ENCODE measurements around the gene ADAMTS16. TPM values are rescaled to one million over a fixed set of nuclear protein-coding genes. Genes with fewer than 3 reads are reported as not detected.

Gene ADAMTS16
- polyA plus RNA-seq, 3 donors: not detected

DNA sequence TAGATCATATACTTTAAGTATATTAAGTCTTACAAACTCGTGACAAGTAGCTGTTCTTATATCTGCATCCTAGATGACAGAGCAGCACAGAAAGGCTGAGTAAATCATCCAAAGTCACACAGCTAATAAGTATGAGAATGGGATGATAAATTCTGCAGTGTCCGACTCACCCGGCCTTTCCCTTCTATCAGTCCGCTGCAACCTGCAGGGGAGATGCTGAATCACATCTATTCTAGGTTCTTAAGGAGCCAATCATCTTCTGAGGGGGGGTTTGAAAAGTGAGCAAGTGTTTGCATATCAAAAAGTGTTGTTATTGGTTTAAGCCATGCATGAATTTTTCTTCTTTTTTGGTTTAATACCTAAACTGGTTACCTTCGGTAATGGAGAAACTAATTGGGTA lies 38.9 kb downstream of the ADAMTS16 start:
- no CpG with 5 or more reads among the region's 5 CpGs for WGBS (ENCODE audit: insufficient coverage)
- TF ChIP-seq, protein P1, sequence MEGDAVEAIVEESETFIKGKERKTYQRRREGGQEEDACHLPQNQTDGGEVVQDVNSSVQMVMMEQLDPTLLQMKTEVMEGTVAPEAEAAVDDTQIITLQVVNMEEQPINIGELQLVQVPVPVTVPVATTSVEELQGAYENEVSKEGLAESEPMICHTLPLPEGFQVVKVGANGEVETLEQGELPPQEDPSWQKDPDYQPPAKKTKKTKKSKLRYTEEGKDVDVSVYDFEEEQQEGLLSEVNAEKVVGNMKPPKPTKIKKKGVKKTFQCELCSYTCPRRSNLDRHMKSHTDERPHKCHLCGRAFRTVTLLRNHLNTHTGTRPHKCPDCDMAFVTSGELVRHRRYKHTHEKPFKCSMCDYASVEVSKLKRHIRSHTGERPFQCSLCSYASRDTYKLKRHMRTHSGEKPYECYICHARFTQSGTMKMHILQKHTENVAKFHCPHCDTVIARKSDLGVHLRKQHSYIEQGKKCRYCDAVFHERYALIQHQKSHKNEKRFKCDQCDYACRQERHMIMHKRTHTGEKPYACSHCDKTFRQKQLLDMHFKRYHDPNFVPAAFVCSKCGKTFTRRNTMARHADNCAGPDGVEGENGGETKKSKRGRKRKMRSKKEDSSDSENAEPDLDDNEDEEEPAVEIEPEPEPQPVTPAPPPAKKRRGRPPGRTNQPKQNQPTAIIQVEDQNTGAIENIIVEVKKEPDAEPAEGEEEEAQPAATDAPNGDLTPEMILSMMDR (IDR thresholded peaks at IDR 0.05): no peak
- no peak overlapping the region for H2AFZ ChIP-seq (ENCODE audit: insufficient read depth, low read depth, low read length, poor library complexity, severe bottlenecking)
- no peak overlapping the region for H3K27ac ChIP-seq (ENCODE audit: low read depth in 1 of 2, low read length in 2 of 2)
- Mint-ChIP-seq H3K4me3 (no peak overlapping the region), H3K9me3 (peaks cover 2 to 17% (median 5%) of the 10 kb centered on the region in 7 donors), H3K27ac (no peak overlapping the region), H3K27me3 (ENCODE audit: low read depth in 3 of 3) (peaks cover 5 to 7% (median 6%) of the 10 kb centered on the region in 3 donors), H3K36me3 (no peaks in the 10 kb centered on the region), H3K4me1 (no peaks in the 10 kb centered on the region)
- intact Hi-C loops (cut with micrococcal nuclease): no loop called here
- H3K9ac ChIP-seq (ENCODE audit: insufficient read depth, low read length, poor library complexity, severe bottlenecking): no peak overlapping the region
- H3K79me2 ChIP-seq (ENCODE audit: insufficient read depth, low read length): no peaks in the 10 kb centered on the region
- no peak for DNase-seq
- no peak overlapping the region for H3K4me2 ChIP-seq (replicated peaks; ENCODE audit: extremely low read depth, low read length, poor library complexity, severe bottlenecking)
- H4K20me1 ChIP-seq (ENCODE audit: insufficient read depth, low read length): no peaks in the 10 kb centered on the region
- no peaks in the 10 kb centered on the region for H3K27me3 ChIP-seq (ENCODE audit: control insufficient read depth in 2 of 2, insufficient read depth in 2 of 2, low read length in 2 of 2)
- H3K36me3 ChIP-seq (replicated peaks in 1 of 2; ENCODE audit: control insufficient read depth in 1 of 2, insufficient read depth in 2 of 2, low read length in 2 of 2): no peaks in the 10 kb centered on the region
- H3K4me3 ChIP-seq (replicated peaks in 1 of 3; ENCODE audit: low read depth in 2 of 3, low read length in 3 of 3): no peak overlapping the region
- H3K4me1 ChIP-seq (ENCODE audit: control insufficient read depth in 1 of 2, insufficient read depth in 2 of 2, low read length in 2 of 2): no peaks in the 10 kb centered on the region
- H3K9me3 ChIP-seq (replicated peaks in 1 of 2; ENCODE audit: control insufficient read depth in 1 of 2, insufficient read depth in 1 of 2, low read length in 2 of 2): peaks cover 5 to 11% of the 10 kb centered on the region in 2 donors

DNA sequence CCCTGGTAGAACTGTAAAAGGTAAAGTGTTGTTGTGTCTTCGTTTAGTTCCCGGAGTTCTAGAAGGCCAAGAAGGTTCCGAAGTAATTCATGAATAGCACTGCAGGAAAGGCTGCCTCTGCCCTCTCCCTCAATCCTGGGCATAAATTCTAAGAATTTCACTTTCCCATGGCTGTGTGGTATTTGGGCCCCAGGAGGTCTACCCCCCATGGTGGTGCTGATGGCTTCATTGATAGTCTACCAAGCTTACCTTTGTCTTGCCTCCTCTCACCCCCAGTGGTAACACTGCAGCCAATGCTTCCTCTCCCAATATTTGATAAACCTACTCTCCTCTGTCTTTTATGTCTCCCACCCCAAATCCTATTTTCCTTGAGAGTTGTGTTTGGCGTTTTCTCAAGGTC lies 39.5 kb downstream of the ADAMTS16 start:
- peaks cover 0 to 17% (median 5%) of the 10 kb centered on the region in 7 donors for H3K9me3 Mint-ChIP-seq
- Histone ChIP-seq H2AFZ (ENCODE audit: insufficient read depth, low read depth, low read length, poor library complexity, severe bottlenecking) (no peak overlapping the region), H3K36me3 (replicated peaks in 1 of 2; ENCODE audit: control insufficient read depth in 1 of 2, insufficient read depth in 2 of 2, low read length in 2 of 2) (no peaks in the 10 kb centered on the region), H4K20me1 (ENCODE audit: insufficient read depth, low read length) (no peaks in the 10 kb centered on the region), H3K4me3 (replicated peaks in 1 of 3; ENCODE audit: low read depth in 2 of 3, low read length in 3 of 3) (no peak overlapping the region), H3K79me2 (ENCODE audit: insufficient read depth, low read length) (no peaks in the 10 kb centered on the region), H3K9me3 (replicated peaks in 1 of 2; ENCODE audit: control insufficient read depth in 1 of 2, insufficient read depth in 1 of 2, low read length in 2 of 2) (peaks cover 5 to 11% of the 10 kb centered on the region in 2 donors), H3K9ac (ENCODE audit: insufficient read depth, low read length, poor library complexity, severe bottlenecking) (no peak overlapping the region), H3K4me2 (replicated peaks; ENCODE audit: extremely low read depth, low read length, poor library complexity, severe bottlenecking) (no peak overlapping the region), H3K4me1 (ENCODE audit: control insufficient read depth in 1 of 2, insufficient read depth in 2 of 2, low read length in 2 of 2) (no peaks in the 10 kb centered on the region), H3K27me3 (ENCODE audit: control insufficient read depth in 2 of 2, insufficient read depth in 2 of 2, low read length in 2 of 2) (no peaks in the 10 kb centered on the region), H3K27ac (ENCODE audit: low read depth in 1 of 2, low read length in 2 of 2) (no peak overlapping the region)
- H3K27me3 Mint-ChIP-seq (ENCODE audit: low read depth in 3 of 3): peaks cover 5 to 7% (median 6%) of the 10 kb centered on the region in 3 donors
- intact Hi-C loops (cut with micrococcal nuclease): no loop called here
- WGBS (ENCODE audit: insufficient coverage): no CpG with 5 or more reads among the region's 4 CpGs
- H3K36me3 Mint-ChIP-seq: no peaks in the 10 kb centered on the region
- no peaks in the 10 kb centered on the region for H3K4me1 Mint-ChIP-seq
- TF ChIP-seq, protein P1 (IDR thresholded peaks at IDR 0.05): no peak
- no peak for DNase-seq
- no peak overlapping the region for H3K27ac Mint-ChIP-seq
- H3K4me3 Mint-ChIP-seq: no peak overlapping the region
